Measurements from ENCODE around the gene UGT1A6. TPM values are rescaled to one million over a fixed set of nuclear protein-coding genes. Genes with fewer than 3 reads are reported as not detected.

Gene UGT1A6
- polyA plus RNA-seq, 1 of the 3 experiments (the other 2 are of a cell fraction), result not detected

DNA sequence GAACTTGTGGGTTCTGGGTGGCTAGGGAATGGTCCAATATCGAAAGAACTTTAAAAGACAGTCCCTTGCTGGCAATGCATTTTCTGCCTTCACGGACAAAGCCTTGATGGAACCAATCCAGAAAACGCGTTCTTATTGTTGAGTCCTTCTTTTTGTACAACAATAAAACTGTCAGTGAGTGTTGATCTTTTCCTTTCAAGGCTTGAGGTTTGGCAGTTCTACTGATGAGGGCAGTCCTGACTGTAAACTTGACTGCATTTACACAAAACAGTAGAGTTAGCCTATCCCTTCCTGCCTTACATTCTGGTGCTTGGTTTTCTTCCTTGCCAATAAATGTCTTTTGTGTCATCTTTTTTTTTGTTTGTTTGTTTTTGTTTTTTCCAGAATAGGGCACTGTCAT lies 13.5 kb upstream of the UGT1A6 start (continued):
- TF ChIP-seq PBX3 (IDR thresholded peaks at IDR 0.05) (no peak), SIN3A (IDR thresholded peaks at IDR 0.05; ENCODE audit: borderline replicate concordance, low read depth, low read length) (no peak), USF1 (IDR thresholded peaks at IDR 0.05; ENCODE audit: borderline replicate concordance, low read depth) (no peak)

DNA sequence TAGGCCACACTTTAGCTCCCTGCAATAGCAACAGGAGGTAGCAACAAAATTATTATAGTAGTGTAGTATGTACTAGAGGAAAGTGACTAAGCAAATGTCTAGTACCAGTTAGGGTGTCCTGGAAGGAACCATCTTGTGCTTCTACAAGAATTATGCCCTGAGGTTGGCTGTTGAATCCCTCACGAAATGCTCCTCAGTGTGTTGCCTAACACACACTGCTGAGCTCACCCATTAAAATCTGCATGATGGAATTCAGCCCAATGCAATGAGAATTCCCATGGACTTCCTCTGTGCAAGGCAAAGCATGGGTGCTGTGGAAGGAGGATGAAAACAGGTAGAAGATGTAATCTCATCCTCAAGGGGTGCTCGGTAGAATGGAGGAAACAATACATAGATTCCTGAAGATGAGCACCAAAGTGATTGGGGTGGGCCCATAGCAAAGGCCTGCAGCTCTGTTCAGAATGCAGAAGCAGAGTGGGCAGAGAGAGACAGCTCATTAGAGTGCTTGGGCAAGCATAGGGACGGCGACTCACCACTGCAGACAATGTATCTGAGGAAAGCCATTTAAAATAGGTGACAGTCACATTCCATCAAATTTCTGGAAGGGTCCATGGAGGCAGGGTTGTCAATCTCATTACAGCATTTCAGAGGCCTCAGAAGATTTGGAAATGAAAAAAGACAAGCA lies 12.2 kb upstream of the UGT1A6 start:
- Histone ChIP-seq H3K36me3 (replicated peaks in 1 of 2; ENCODE audit: control insufficient read depth in 1 of 2, insufficient read depth in 2 of 2, low read length in 1 of 2) (no peaks in the 10 kb centered on the region), H3K79me2 (ENCODE audit: insufficient read depth) (no peaks in the 10 kb centered on the region), H3K4me3 (ENCODE audit: low read depth in 2 of 2, low read length in 1 of 2) (no peak overlapping the region), H2AFZ (ENCODE audit: low read depth) (no peak overlapping the region), H4K20me1 (ENCODE audit: insufficient read depth) (no peaks in the 10 kb centered on the region), H3K9me2 (no peaks in the 10 kb centered on the region), H3K27ac (ENCODE audit: low read depth in 2 of 2, low read length in 1 of 2) (no peak overlapping the region), H3K9me3 (no peaks in the 10 kb centered on the region), H3K4me2 (no peak overlapping the region), H3K27me3 (ENCODE audit: insufficient read depth) (no peaks in the 10 kb centered on the region), H3K9ac (no peak overlapping the region), H3F3A (replicated peaks; ENCODE audit: insufficient read depth) (no peaks in the 10 kb centered on the region), H3K4me1 (ENCODE audit: control insufficient read depth in 1 of 2, insufficient read depth in 2 of 2, low read depth in 1 of 2, low read length in 1 of 2) (no peaks in the 10 kb centered on the region)
- no peak for DNase-seq
- POLR2A ChIA-PET, result no interaction called here
- CTCF ChIA-PET, result no interaction called here
- WGBS (ENCODE audit: low lambda C conversion rate), result 46% methylated on average over 4 of the region's 4 CpGs
- TF ChIP-seq YY1 (IDR thresholded peaks at IDR 0.05; ENCODE audit: low read depth) (no peak), REST (IDR thresholded peaks at IDR 0.05; ENCODE audit: low read depth, low read length) (no peak), EZH2phosphoT487 (IDR thresholded peaks at IDR 0.05; ENCODE audit: borderline replicate concordance, low read depth) (no peak), NFIC (IDR thresholded peaks at IDR 0.05; ENCODE audit: borderline replicate concordance) (no peak), POLR2AphosphoS5 (IDR thresholded peaks at IDR 0.05; ENCODE audit: low read depth, low read length) (no peak), EP300 (IDR thresholded peaks at IDR 0.05; ENCODE audit: borderline replicate concordance in 1 of 2, low read depth in 1 of 2, low read length in 1 of 2) (no peak), FOXM1 (IDR thresholded peaks at IDR 0.05; ENCODE audit: low read depth) (no peak), SIN3A (IDR thresholded peaks at IDR 0.05; ENCODE audit: borderline replicate concordance, low read depth, low read length) (no peak), ZBTB33 (IDR thresholded peaks at IDR 0.05; ENCODE audit: borderline replicate concordance, low read depth) (no peak), TCF12 (IDR thresholded peaks at IDR 0.05) (no peak)
- TF ChIP-seq, protein P1, sequence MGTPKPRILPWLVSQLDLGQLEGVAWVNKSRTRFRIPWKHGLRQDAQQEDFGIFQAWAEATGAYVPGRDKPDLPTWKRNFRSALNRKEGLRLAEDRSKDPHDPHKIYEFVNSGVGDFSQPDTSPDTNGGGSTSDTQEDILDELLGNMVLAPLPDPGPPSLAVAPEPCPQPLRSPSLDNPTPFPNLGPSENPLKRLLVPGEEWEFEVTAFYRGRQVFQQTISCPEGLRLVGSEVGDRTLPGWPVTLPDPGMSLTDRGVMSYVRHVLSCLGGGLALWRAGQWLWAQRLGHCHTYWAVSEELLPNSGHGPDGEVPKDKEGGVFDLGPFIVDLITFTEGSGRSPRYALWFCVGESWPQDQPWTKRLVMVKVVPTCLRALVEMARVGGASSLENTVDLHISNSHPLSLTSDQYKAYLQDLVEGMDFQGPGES (IDR thresholded peaks at IDR 0.05; ENCODE audit: low read depth, low read length), result no peak

Data from SK-N-SH (cell line).